ENCODE measurements around the gene MMD.

DNA sequence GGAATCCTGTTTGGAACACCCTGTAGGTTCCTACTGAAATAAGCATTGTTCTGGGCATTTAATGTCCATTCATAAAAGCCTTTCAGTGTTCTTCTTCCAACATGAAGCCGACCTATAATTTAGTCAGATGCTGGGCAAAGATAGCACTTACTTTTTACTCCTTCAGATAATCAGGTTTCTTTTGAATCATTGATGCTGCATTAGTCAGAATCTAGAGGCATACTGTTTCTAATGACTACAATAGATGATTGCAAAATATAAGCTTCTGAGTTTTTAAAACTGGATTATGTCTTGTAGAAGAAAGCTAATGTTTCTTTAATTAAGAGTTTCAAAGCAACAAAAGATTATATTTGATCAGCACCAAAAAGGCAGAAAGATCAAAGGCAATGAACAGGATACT, 16.0 kb downstream of the MMD start:
- TF ChIP-seq HDAC1 (IDR thresholded peaks at IDR 0.05) (no peak), SP2 (IDR thresholded peaks at IDR 0.05; ENCODE audit: extremely low read depth, low read depth, low read length, poor library complexity, severe bottlenecking) (no peak), ZFP36 (IDR thresholded peaks at IDR 0.05; ENCODE audit: low read depth, low read length, partially characterized antibody) (no peak), HDAC3 (IDR thresholded peaks at IDR 0.05; ENCODE audit: borderline replicate concordance, partially characterized antibody) (no peak), ATF1 (CRISPR knock-in tag; IDR thresholded peaks at IDR 0.05) (no peak), ATF1 (tag; IDR thresholded peaks at IDR 0.05) (no peak), MEIS2 (IDR thresholded peaks at IDR 0.05; ENCODE audit: partially characterized antibody) (no peak), FUS (optimal IDR thresholded peaks at IDR 0.05; ENCODE audit: low read depth, low read length) (no peak), TRIM25 (IDR thresholded peaks at IDR 0.05; ENCODE audit: borderline replicate concordance) (no peak), RAD21 (CRISPR knock-in tag; conservative IDR thresholded peaks at IDR 0.05 in 1 of 2, IDR thresholded peaks at IDR 0.05 in 1 of 2) (no peak), TEAD2 (tag; IDR thresholded peaks at IDR 0.05) (no peak), CHD4 (IDR thresholded peaks at IDR 0.05; ENCODE audit: insufficient read depth, insufficient replicate concordance, low read depth, low read length, poor library complexity, severe bottlenecking) (no peak), SPI1 (IDR thresholded peaks at IDR 0.05; ENCODE audit: borderline replicate concordance, low read depth, low read length) (no peak), KDM5B (IDR thresholded peaks at IDR 0.05; ENCODE audit: insufficient replicate concordance, low read depth, low read length) (no peak), ATF2 (CRISPR knock-in tag; IDR thresholded peaks at IDR 0.05) (no peak)

Data from K562 (cell line).